ENCODE data around the gene ZNF358. TPM values are rescaled to one million over a fixed set of nuclear protein-coding genes. Genes with fewer than 3 reads are reported as not detected.

ZNF358 gene
- total and polyA plus RNA-seq, 4 donors: 12.3 to 96.0 (median 59.6) TPM

- peaks cover 22% of the 10 kb centered on the region for H3K4me1 ChIP-seq (ENCODE audit: control insufficient read depth, insufficient read depth, low read length)
- no peaks in the 10 kb centered on the region for H3K9me3 ChIP-seq (ENCODE audit: control insufficient read depth, insufficient read depth, low read length)
- H3K36me3 ChIP-seq (ENCODE audit: control insufficient read depth, insufficient read depth, low read length): peaks cover 64% of the 10 kb centered on the region
- DNase-seq (ENCODE audit: low read depth in 4 of 6, low spot score in 6 of 6): no peak
- no peak overlapping the region for H3K4me3 ChIP-seq (ENCODE audit: low read depth, low read length)
- 97% methylated on average over 28 of the region's 31 CpGs for WGBS (ENCODE audit: insufficient coverage)
- H3K27me3 ChIP-seq (ENCODE audit: control insufficient read depth, insufficient read depth, low read length): no peaks in the 10 kb centered on the region
- no peak overlapping the region for H3K27ac ChIP-seq (ENCODE audit: low read depth, low read length)
Observed at GRCh38 chr19:7526059-7526929, 10.4 kb downstream of the ZNF358 start.

GRCh38 chr19:7527516-7528191 lies 11.8 kb downstream of the ZNF358 start:
- DNase-seq (ENCODE audit: low read depth in 4 of 6, low spot score in 6 of 6): no peak
- WGBS (ENCODE audit: insufficient coverage): 75% methylated on average over 22 of the region's 25 CpGs
- Histone ChIP-seq H3K36me3 (ENCODE audit: control insufficient read depth, insufficient read depth, low read length) (peaks cover 65% of the 10 kb centered on the region), H3K27ac (ENCODE audit: low read depth, low read length) (no peak overlapping the region), H3K4me3 (ENCODE audit: low read depth, low read length) (no peak overlapping the region), H3K27me3 (ENCODE audit: control insufficient read depth, insufficient read depth, low read length) (no peaks in the 10 kb centered on the region), H3K4me1 (ENCODE audit: control insufficient read depth, insufficient read depth, low read length) (peaks cover 13% of the 10 kb centered on the region), H3K9me3 (ENCODE audit: control insufficient read depth, insufficient read depth, low read length) (no peaks in the 10 kb centered on the region)

GRCh38 chr19:7528192-7528519 lies 12.3 kb downstream of the ZNF358 start:
- peaks cover 65% of the 10 kb centered on the region for H3K36me3 ChIP-seq (ENCODE audit: control insufficient read depth, insufficient read depth, low read length)
- WGBS (ENCODE audit: insufficient coverage): 87% methylated on average over 7 of the region's 7 CpGs
- H3K4me1 ChIP-seq (ENCODE audit: control insufficient read depth, insufficient read depth, low read length): peaks cover 12% of the 10 kb centered on the region
- no peak overlapping the region for H3K4me3 ChIP-seq (ENCODE audit: low read depth, low read length)
- H3K27ac ChIP-seq (ENCODE audit: low read depth, low read length): no peak overlapping the region
- no peaks in the 10 kb centered on the region for H3K27me3 ChIP-seq (ENCODE audit: control insufficient read depth, insufficient read depth, low read length)
- no peak for DNase-seq (ENCODE audit: low read depth in 4 of 6, low spot score in 6 of 6)
- no peaks in the 10 kb centered on the region for H3K9me3 ChIP-seq (ENCODE audit: control insufficient read depth, insufficient read depth, low read length)

GRCh38 chr19:7528522-7529245 lies 12.8 kb downstream of the ZNF358 start:
- peaks cover 65% of the 10 kb centered on the region for H3K36me3 ChIP-seq (ENCODE audit: control insufficient read depth, insufficient read depth, low read length)
- DNase-seq (ENCODE audit: low read depth in 4 of 6, low spot score in 6 of 6): no peak
- peaks cover 12% of the 10 kb centered on the region for H3K4me1 ChIP-seq (ENCODE audit: control insufficient read depth, insufficient read depth, low read length)
- H3K27me3 ChIP-seq (ENCODE audit: control insufficient read depth, insufficient read depth, low read length): no peaks in the 10 kb centered on the region
- no peak overlapping the region for H3K4me3 ChIP-seq (ENCODE audit: low read depth, low read length)
- H3K9me3 ChIP-seq (ENCODE audit: control insufficient read depth, insufficient read depth, low read length): no peaks in the 10 kb centered on the region
- 96% methylated on average over 32 of the region's 32 CpGs for WGBS (ENCODE audit: insufficient coverage)
- H3K27ac ChIP-seq (ENCODE audit: low read depth, low read length): no peak overlapping the region

GRCh38 chr19:7529246-7529600 lies 13.3 kb downstream of the ZNF358 start:
- peaks cover 9% of the 10 kb centered on the region for H3K4me1 ChIP-seq (ENCODE audit: control insufficient read depth, insufficient read depth, low read length)
- H3K9me3 ChIP-seq (ENCODE audit: control insufficient read depth, insufficient read depth, low read length): no peaks in the 10 kb centered on the region
- no peak overlapping the region for H3K27ac ChIP-seq (ENCODE audit: low read depth, low read length)
- peaks cover 65% of the 10 kb centered on the region for H3K36me3 ChIP-seq (ENCODE audit: control insufficient read depth, insufficient read depth, low read length)
- H3K27me3 ChIP-seq (ENCODE audit: control insufficient read depth, insufficient read depth, low read length): no peaks in the 10 kb centered on the region
- no peak for DNase-seq (ENCODE audit: low read depth in 4 of 6, low spot score in 6 of 6)
- 83% methylated on average over 14 of the region's 15 CpGs for WGBS (ENCODE audit: insufficient coverage)
- H3K4me3 ChIP-seq (ENCODE audit: low read depth, low read length): no peak overlapping the region

- no peaks in the 10 kb centered on the region for H3K9me3 ChIP-seq (ENCODE audit: control insufficient read depth, insufficient read depth, low read length)
- no peaks in the 10 kb centered on the region for H3K27me3 ChIP-seq (ENCODE audit: control insufficient read depth, insufficient read depth, low read length)
- WGBS (ENCODE audit: insufficient coverage): 93% methylated on average over 33 of the region's 33 CpGs
- no peak overlapping the region for H3K4me3 ChIP-seq (ENCODE audit: low read depth, low read length)
- peaks cover 61% of the 10 kb centered on the region for H3K36me3 ChIP-seq (ENCODE audit: control insufficient read depth, insufficient read depth, low read length)
- no peak overlapping the region for H3K27ac ChIP-seq (ENCODE audit: low read depth, low read length)
- peaks cover 15% of the 10 kb centered on the region for H3K4me1 ChIP-seq (ENCODE audit: control insufficient read depth, insufficient read depth, low read length)
- no peak for DNase-seq (ENCODE audit: low read depth in 4 of 6, low spot score in 6 of 6)
Observed at GRCh38 chr19:7529610-7530490, 13.9 kb downstream of the ZNF358 start.

- 18% methylated on average over 27 of the region's 30 CpGs for WGBS (ENCODE audit: insufficient coverage)
- Histone ChIP-seq H3K27me3 (ENCODE audit: control insufficient read depth, insufficient read depth, low read length) (no peaks in the 10 kb centered on the region), H3K36me3 (ENCODE audit: control insufficient read depth, insufficient read depth, low read length) (peaks cover 47% of the 10 kb centered on the region), H3K27ac (ENCODE audit: low read depth, low read length) (peak overlapping the region; percentile 98), H3K4me3 (ENCODE audit: low read depth, low read length) (peak overlapping the region; percentile 83), H3K9me3 (ENCODE audit: control insufficient read depth, insufficient read depth, low read length) (no peaks in the 10 kb centered on the region), H3K4me1 (ENCODE audit: control insufficient read depth, insufficient read depth, low read length) (peaks cover 26% of the 10 kb centered on the region)
- peak in 2 of 6 donors; percentile 75 to 84 for DNase-seq (ENCODE audit: low read depth in 4 of 6, low spot score in 6 of 6)
Observed at GRCh38 chr19:7533281-7533885, 17.5 kb downstream of the ZNF358 start.

GRCh38 chr19:7533925-7534480 lies 18.1 kb downstream of the ZNF358 start:
- WGBS (ENCODE audit: insufficient coverage): under 1% methylated on average over 35 of the region's 41 CpGs
- Histone ChIP-seq H3K27ac (ENCODE audit: low read depth, low read length) (peak overlapping the region; percentile 98), H3K4me3 (ENCODE audit: low read depth, low read length) (peak overlapping the region; percentile 83), H3K9me3 (ENCODE audit: control insufficient read depth, insufficient read depth, low read length) (no peaks in the 10 kb centered on the region), H3K36me3 (ENCODE audit: control insufficient read depth, insufficient read depth, low read length) (peaks cover 47% of the 10 kb centered on the region), H3K4me1 (ENCODE audit: control insufficient read depth, insufficient read depth, low read length) (peaks cover 26% of the 10 kb centered on the region), H3K27me3 (ENCODE audit: control insufficient read depth, insufficient read depth, low read length) (no peaks in the 10 kb centered on the region)
- DNase-seq (ENCODE audit: low read depth in 4 of 6, low spot score in 6 of 6): peak in 3 of 6 donors; percentile 87 to 98 (median 97)

All from spinal cord (tissue), 10 donors.